ENCODE results near the gene SERPINA3. TPM values are rescaled to one million over a fixed set of nuclear protein-coding genes. Genes with fewer than 3 reads are reported as not detected.

The SERPINA3 gene
- total and polyA plus RNA-seq, 2 of the 8 experiments (the other 6 are each of a cell fraction or from before 2014, with no cell fraction given): not detected

GRCh38 chr14:94621358-94622134, 9.4 kb downstream of the SERPINA3 start:
- Histone ChIP-seq H2BK12ac (ENCODE audit: low read depth, low read length) (no peak overlapping the region), H3K23me2 (ENCODE audit: low read depth, low read length) (no peaks in the 10 kb centered on the region), H4K8ac (ENCODE audit: extremely low read depth, insufficient read depth, low read length) (no peak overlapping the region), H3K4ac (replicated peaks; ENCODE audit: insufficient read length, low read depth, low read length) (no peak overlapping the region), H3K23ac (ENCODE audit: insufficient read length) (no peak overlapping the region), H3K9me3 (ENCODE audit: insufficient read depth in 2 of 2, low read depth in 1 of 2, low read length in 1 of 2) (peaks cover 14 to 26% of the 10 kb centered on the region in 2 experiments), H3K56ac (replicated peaks; ENCODE audit: insufficient read length, low read depth, low read length) (no peak overlapping the region), H3K79me2 (ENCODE audit: control insufficient read depth in 1 of 2, insufficient read depth in 2 of 2, low read length in 2 of 2) (no peaks in the 10 kb centered on the region), H3K36me3 (ENCODE audit: control insufficient read depth in 2 of 4, insufficient read depth in 4 of 4, low read length in 3 of 4) (0 out of 8 replicates have a peak, but pooled peaks cover 0 to 2% (median 0%) of the 10 kb centered on the region in 4 experiments), H3K18ac (ENCODE audit: extremely low read depth, low read length) (no peak overlapping the region), H3K27me3 (replicated peaks in 1 of 4; ENCODE audit: control insufficient read depth in 3 of 4, extremely low read depth in 1 of 4, insufficient read depth in 3 of 4, low read length in 3 of 4) (no peaks in the 10 kb centered on the region), H4K5ac (ENCODE audit: insufficient read length, low read depth, low read length) (no peak overlapping the region), H2BK15ac (ENCODE audit: low read length) (no peak overlapping the region), H3K9ac (replicated peaks in 1 of 4; ENCODE audit: extremely low read depth in 1 of 4, low read depth in 3 of 4, low read length in 3 of 4) (no peak overlapping the region), H2AK5ac (ENCODE audit: low read depth, low read length) (no peak overlapping the region), H4K91ac (replicated peaks; ENCODE audit: insufficient read length, low read length) (no peak overlapping the region), H3K4me1 (replicated peaks in 1 of 4; ENCODE audit: control insufficient read depth in 3 of 4, insufficient read depth in 4 of 4, low read length in 3 of 4) (no peaks in the 10 kb centered on the region), H3K14ac (ENCODE audit: insufficient read length) (no peak overlapping the region), H3K79me1 (ENCODE audit: low read depth, low read length) (no peaks in the 10 kb centered on the region), H3K27ac (ENCODE audit: low read depth, low read length) (no peak overlapping the region), H3K4me2 (ENCODE audit: insufficient read depth in 1 of 2, low read depth in 2 of 2, low read length in 2 of 2) (no peak overlapping the region), H4K20me1 (replicated peaks in 1 of 2; ENCODE audit: control insufficient read depth in 1 of 2, insufficient read depth in 2 of 2, low read length in 2 of 2) (no peaks in the 10 kb centered on the region), H2BK120ac (replicated peaks; ENCODE audit: low read depth, low read length) (no peak overlapping the region), H2AFZ (ENCODE audit: low read length) (no peak overlapping the region), H2BK20ac (ENCODE audit: low read length) (no peak overlapping the region), H2BK5ac (ENCODE audit: low read depth, low read length) (no peak overlapping the region), H3K4me3 (ENCODE audit: extremely low read depth in 1 of 4, insufficient read depth in 2 of 4, low read depth in 3 of 4, low read length in 4 of 4) (no peak overlapping the region)
- ChIA-PET CTCF (ENCODE audit: partially characterized antibody) (interaction anchor here (1.3 to 2.2 kb wide), 3 partner anchors 10 to 73 kb away, joined by 3 to 6 read pairs (median 5); partner anchors contain the start of gene SERPINA3), POLR2A (ENCODE audit: partially characterized antibody) (no interaction called here)
- TF ChIP-seq TAF1 (IDR thresholded peaks at IDR 0.05; ENCODE audit: low read depth, low read length) (no peak), ATF3 (IDR thresholded peaks at IDR 0.05; ENCODE audit: insufficient read depth, low read depth, low read length) (no peak), RAD21 (IDR thresholded peaks at IDR 0.05 in 1 of 2, conservative IDR thresholded peaks at IDR 0.05 in 1 of 2; ENCODE audit: low read depth in 2 of 2, low read length in 2 of 2) (no peak), FOSL1 (IDR thresholded peaks at IDR 0.05; ENCODE audit: insufficient read depth, low read depth, low read length) (no peak), PHF8 (conservative IDR thresholded peaks at IDR 0.05; ENCODE audit: low read depth, low read length) (no peak)
- no peak for DNase-seq (ENCODE audit: low read depth in 1 of 2, low spot score in 2 of 2)
- no peak for FAIRE-seq
- WGBS, 2 experiments (ENCODE audit: extremely low coverage in 1 of 2, insufficient coverage in 1 of 2, insufficient read length in 1 of 2, insufficient replicate concordance in 2 of 2, low coverage in 1 of 2, low lambda C conversion rate in 2 of 2, missing lambda C conversion rate in 1 of 2): 80% methylated on average over 5 of the region's 5 CpGs; no CpG with 5 or more reads in 1 of the 2 experiments
